ENCODE measurements around the gene STX16. TPM values are rescaled to one million over a fixed set of nuclear protein-coding genes. Genes with fewer than 3 reads are reported as not detected.

STX16 gene
- total and polyA plus RNA-seq, 2 donors: 17.4 to 97.9 TPM

- no peak overlapping the region for H3K27ac ChIP-seq (ENCODE audit: low read depth in 1 of 2, low read length in 1 of 2)
- no peaks in the 10 kb centered on the region for H3K27me3 ChIP-seq (ENCODE audit: control insufficient read depth in 2 of 2, insufficient read depth in 1 of 2, low read length in 1 of 2)
- peaks cover 31 to 64% of the 10 kb centered on the region in 2 donors for H3K36me3 ChIP-seq (ENCODE audit: control insufficient read depth in 2 of 2, insufficient read depth in 2 of 2, low read length in 1 of 2)
- DNase-seq (ENCODE audit: low read depth in 6 of 9, low spot score in 9 of 9): no peak
- no peak overlapping the region for H3K4me3 ChIP-seq (ENCODE audit: low read length in 2 of 2)
- 98% methylated on average over 19 of the region's 19 CpGs for WGBS
- no peaks in the 10 kb centered on the region for H3K4me1 ChIP-seq (ENCODE audit: control insufficient read depth in 2 of 2, insufficient read depth in 2 of 2, low read length in 2 of 2)
- no peaks in the 10 kb centered on the region for H3K9me3 ChIP-seq (ENCODE audit: control insufficient read depth in 2 of 2, insufficient read depth in 1 of 2, low read length in 1 of 2)
These were observed 25.1 kb downstream of the STX16 start for GRCh38 chr20:58676161-58676560.

GRCh38 chr20:58677079-58677604 lies 26.1 kb downstream of the STX16 start:
- WGBS: 97% methylated on average over 5 of the region's 5 CpGs
- Histone ChIP-seq H3K27me3 (ENCODE audit: control insufficient read depth in 2 of 2, insufficient read depth in 1 of 2, low read length in 1 of 2) (no peaks in the 10 kb centered on the region), H3K4me3 (ENCODE audit: low read length in 2 of 2) (no peak overlapping the region), H3K4me1 (ENCODE audit: control insufficient read depth in 2 of 2, insufficient read depth in 2 of 2, low read length in 2 of 2) (no peaks in the 10 kb centered on the region), H3K9me3 (ENCODE audit: control insufficient read depth in 2 of 2, insufficient read depth in 1 of 2, low read length in 1 of 2) (no peaks in the 10 kb centered on the region), H3K36me3 (ENCODE audit: control insufficient read depth in 2 of 2, insufficient read depth in 2 of 2, low read length in 1 of 2) (peaks cover 29 to 63% of the 10 kb centered on the region in 2 donors), H3K27ac (ENCODE audit: low read depth in 1 of 2, low read length in 1 of 2) (no peak overlapping the region)
- no peak for DNase-seq (ENCODE audit: low read depth in 6 of 9, low spot score in 9 of 9)

DNA sequence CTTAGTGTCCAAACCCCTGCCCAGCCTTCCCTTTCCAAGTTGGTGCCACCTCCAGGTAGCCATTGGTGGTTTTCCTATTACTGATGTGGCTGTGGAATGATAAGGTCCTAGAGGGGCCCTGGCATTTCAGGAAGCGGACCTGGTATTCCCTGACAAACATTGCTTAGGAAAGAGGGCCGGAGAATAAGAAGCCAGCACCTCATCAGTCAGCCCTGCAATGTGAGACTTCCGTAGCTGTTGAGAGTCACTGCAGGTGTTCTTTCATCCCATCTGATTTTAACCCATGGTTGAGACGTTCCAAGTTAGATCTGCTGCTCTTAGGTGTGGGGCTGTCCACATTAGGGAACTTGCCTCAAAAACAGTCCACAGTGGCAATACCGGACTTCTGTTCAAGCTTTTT lies 26.7 kb downstream of the STX16 start:
- no peaks in the 10 kb centered on the region for H3K27me3 ChIP-seq (ENCODE audit: control insufficient read depth in 2 of 2, insufficient read depth in 1 of 2, low read length in 1 of 2)
- H3K4me1 ChIP-seq (ENCODE audit: control insufficient read depth in 2 of 2, insufficient read depth in 2 of 2, low read length in 2 of 2): no peaks in the 10 kb centered on the region
- H3K27ac ChIP-seq (ENCODE audit: low read depth in 1 of 2, low read length in 1 of 2): no peak overlapping the region
- WGBS: 97% methylated on average over 5 of the region's 5 CpGs
- no peak overlapping the region for H3K4me3 ChIP-seq (ENCODE audit: low read length in 2 of 2)
- H3K36me3 ChIP-seq (ENCODE audit: control insufficient read depth in 2 of 2, insufficient read depth in 2 of 2, low read length in 1 of 2): peaks cover 28 to 58% of the 10 kb centered on the region in 2 donors
- no peak for DNase-seq (ENCODE audit: low read depth in 6 of 9, low spot score in 9 of 9)
- H3K9me3 ChIP-seq (ENCODE audit: control insufficient read depth in 2 of 2, insufficient read depth in 1 of 2, low read length in 1 of 2): no peaks in the 10 kb centered on the region

- 97% methylated on average over 8 of the region's 8 CpGs for WGBS
- no peak for DNase-seq (ENCODE audit: low read depth in 6 of 9, low spot score in 9 of 9)
- peaks cover 22 to 48% of the 10 kb centered on the region in 2 donors for H3K36me3 ChIP-seq (ENCODE audit: control insufficient read depth in 2 of 2, insufficient read depth in 2 of 2, low read length in 1 of 2)
- H3K27ac ChIP-seq (ENCODE audit: low read depth in 1 of 2, low read length in 1 of 2): no peak overlapping the region
- no peaks in the 10 kb centered on the region for H3K27me3 ChIP-seq (ENCODE audit: control insufficient read depth in 2 of 2, insufficient read depth in 1 of 2, low read length in 1 of 2)
- H3K9me3 ChIP-seq (ENCODE audit: control insufficient read depth in 2 of 2, insufficient read depth in 1 of 2, low read length in 1 of 2): no peaks in the 10 kb centered on the region
- H3K4me3 ChIP-seq (ENCODE audit: low read length in 2 of 2): no peak overlapping the region
- H3K4me1 ChIP-seq (ENCODE audit: control insufficient read depth in 2 of 2, insufficient read depth in 2 of 2, low read length in 2 of 2): no peaks in the 10 kb centered on the region
These were observed 27.7 kb downstream of the STX16 start for GRCh38 chr20:58678806-58679205.

- Histone ChIP-seq H3K27ac (ENCODE audit: low read depth in 1 of 2, low read length in 1 of 2) (no peak overlapping the region), H3K36me3 (ENCODE audit: control insufficient read depth in 2 of 2, insufficient read depth in 2 of 2, low read length in 1 of 2) (peaks cover 3 to 17% of the 10 kb centered on the region in 2 donors), H3K4me3 (ENCODE audit: low read length in 2 of 2) (no peak overlapping the region), H3K9me3 (ENCODE audit: control insufficient read depth in 2 of 2, insufficient read depth in 1 of 2, low read length in 1 of 2) (no peaks in the 10 kb centered on the region), H3K27me3 (ENCODE audit: control insufficient read depth in 2 of 2, insufficient read depth in 1 of 2, low read length in 1 of 2) (no peaks in the 10 kb centered on the region), H3K4me1 (ENCODE audit: control insufficient read depth in 2 of 2, insufficient read depth in 2 of 2, low read length in 2 of 2) (no peaks in the 10 kb centered on the region)
- DNase-seq (ENCODE audit: low read depth in 6 of 9, low spot score in 9 of 9): no peak
- WGBS: 98% methylated on average over 11 of the region's 11 CpGs
These were observed 31.8 kb downstream of the STX16 start for GRCh38 chr20:58682656-58683531.

GRCh38 chr20:58684291-58684690 lies 33.2 kb downstream of the STX16 start:
- Histone ChIP-seq H3K27ac (ENCODE audit: low read depth in 1 of 2, low read length in 1 of 2) (no peak overlapping the region), H3K36me3 (ENCODE audit: control insufficient read depth in 2 of 2, insufficient read depth in 2 of 2, low read length in 1 of 2) (peaks cover 3 to 8% of the 10 kb centered on the region in 2 donors), H3K27me3 (ENCODE audit: control insufficient read depth in 2 of 2, insufficient read depth in 1 of 2, low read length in 1 of 2) (no peaks in the 10 kb centered on the region), H3K4me3 (ENCODE audit: low read length in 2 of 2) (no peak overlapping the region), H3K9me3 (ENCODE audit: control insufficient read depth in 2 of 2, insufficient read depth in 1 of 2, low read length in 1 of 2) (no peaks in the 10 kb centered on the region), H3K4me1 (ENCODE audit: control insufficient read depth in 2 of 2, insufficient read depth in 2 of 2, low read length in 2 of 2) (no peaks in the 10 kb centered on the region)
- DNase-seq (ENCODE audit: low read depth in 6 of 9, low spot score in 9 of 9): no peak
- WGBS: 99% methylated on average over 2 of the region's 2 CpGs

DNA sequence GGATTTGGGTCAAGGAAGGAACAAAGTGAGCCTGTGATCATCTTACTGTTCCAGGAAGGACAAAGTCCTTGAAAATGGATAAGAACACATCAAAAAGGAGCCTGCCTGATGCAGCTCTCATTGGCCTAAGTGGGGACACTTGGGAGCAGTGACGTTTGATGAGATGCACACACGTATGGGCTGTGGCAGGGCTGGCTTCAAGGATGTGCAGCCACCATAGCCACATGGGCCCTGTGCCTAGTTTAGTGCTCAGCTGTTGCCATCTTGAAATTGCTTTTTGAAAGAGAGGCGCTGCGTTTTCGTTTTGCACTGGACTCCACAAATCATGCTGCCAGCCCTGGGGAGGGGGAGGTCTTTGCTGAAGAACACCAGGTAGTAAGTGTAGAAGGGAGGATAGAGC lies 34.9 kb downstream of the STX16 start:
- DNase-seq (ENCODE audit: low read depth in 6 of 9, low spot score in 9 of 9): no peak

DNA sequence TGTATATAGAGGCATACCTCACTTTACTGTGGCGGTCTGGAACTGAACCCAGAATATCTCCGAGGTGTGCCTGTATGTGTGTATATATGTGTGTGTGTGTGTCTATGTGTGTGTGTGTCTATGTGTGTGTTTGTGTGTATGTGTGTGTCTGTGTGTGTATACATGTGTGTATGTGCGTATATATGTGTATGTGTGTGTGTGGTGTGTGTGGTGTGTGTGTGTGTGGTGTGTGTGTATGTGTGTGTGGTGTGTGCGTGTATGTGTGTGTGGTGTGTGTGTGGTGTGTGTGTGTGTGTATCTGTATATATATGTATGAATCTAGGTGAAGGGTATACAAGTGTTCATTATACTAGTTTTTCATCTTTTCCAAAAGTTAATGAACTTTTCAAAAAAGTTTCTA lies 37.3 kb downstream of the STX16 start:
- DNase-seq (ENCODE audit: low read depth in 6 of 9, low spot score in 9 of 9): no peak
- Histone ChIP-seq H3K36me3 (ENCODE audit: control insufficient read depth in 2 of 2, insufficient read depth in 2 of 2, low read length in 1 of 2) (no peaks in the 10 kb centered on the region), H3K27me3 (ENCODE audit: control insufficient read depth in 2 of 2, insufficient read depth in 1 of 2, low read length in 1 of 2) (peaks cover 0 to 3% of the 10 kb centered on the region in 2 donors), H3K4me1 (ENCODE audit: control insufficient read depth in 2 of 2, insufficient read depth in 2 of 2, low read length in 2 of 2) (peaks cover 0 to 8% of the 10 kb centered on the region in 2 donors), H3K9me3 (ENCODE audit: control insufficient read depth in 2 of 2, insufficient read depth in 1 of 2, low read length in 1 of 2) (no peaks in the 10 kb centered on the region), H3K4me3 (ENCODE audit: low read length in 2 of 2) (no peak overlapping the region), H3K27ac (ENCODE audit: low read depth in 1 of 2, low read length in 1 of 2) (no peak overlapping the region)
- 95% methylated on average over 4 of the region's 4 CpGs for WGBS

More for the DNA sequence above, 34.9 kb downstream of the STX16 start:
- no peaks in the 10 kb centered on the region for H3K27me3 ChIP-seq (ENCODE audit: control insufficient read depth in 2 of 2, insufficient read depth in 1 of 2, low read length in 1 of 2)
- no peak overlapping the region for H3K27ac ChIP-seq (ENCODE audit: low read depth in 1 of 2, low read length in 1 of 2)
- no peaks in the 10 kb centered on the region for H3K36me3 ChIP-seq (ENCODE audit: control insufficient read depth in 2 of 2, insufficient read depth in 2 of 2, low read length in 1 of 2)
- no peaks in the 10 kb centered on the region for H3K9me3 ChIP-seq (ENCODE audit: control insufficient read depth in 2 of 2, insufficient read depth in 1 of 2, low read length in 1 of 2)
- WGBS: 98% methylated on average over 5 of the region's 5 CpGs
- no peaks in the 10 kb centered on the region for H3K4me1 ChIP-seq (ENCODE audit: control insufficient read depth in 2 of 2, insufficient read depth in 2 of 2, low read length in 2 of 2)
- H3K4me3 ChIP-seq (ENCODE audit: low read length in 2 of 2): no peak overlapping the region

- Histone ChIP-seq H3K4me3 (ENCODE audit: low read length in 2 of 2) (no peak overlapping the region), H3K36me3 (ENCODE audit: control insufficient read depth in 2 of 2, insufficient read depth in 2 of 2, low read length in 1 of 2) (no peaks in the 10 kb centered on the region), H3K27ac (ENCODE audit: low read depth in 1 of 2, low read length in 1 of 2) (no peak overlapping the region), H3K4me1 (ENCODE audit: control insufficient read depth in 2 of 2, insufficient read depth in 2 of 2, low read length in 2 of 2) (peaks cover 0 to 12% of the 10 kb centered on the region in 2 donors), H3K27me3 (ENCODE audit: control insufficient read depth in 2 of 2, insufficient read depth in 1 of 2, low read length in 1 of 2) (peaks cover 0 to 6% of the 10 kb centered on the region in 2 donors), H3K9me3 (ENCODE audit: control insufficient read depth in 2 of 2, insufficient read depth in 1 of 2, low read length in 1 of 2) (peaks cover 0 to 1% of the 10 kb centered on the region in 2 donors)
- DNase-seq (ENCODE audit: low read depth in 6 of 9, low spot score in 9 of 9): no peak
- 91% methylated on average over 6 of the region's 6 CpGs for WGBS
These were observed 37.8 kb downstream of the STX16 start for GRCh38 chr20:58688840-58689239.
